Suprapubic skin (tissue), 4 donors: Measurements from ENCODE around the gene TMED10. TPM values are rescaled to one million over a fixed set of nuclear protein-coding genes. Genes with fewer than 3 reads are reported as not detected.

Experiments
- DNase-seq, 2 donors: peaks; one replicate each; pipeline ENCODE4 v3.0.0-alpha.2; 2019; ENCODE audit warnings: low spot score in 2 of 2
- H3K27ac ChIP-seq: fragments of 200-600 bp; sonication (generic); one replicate; pipeline ENCODE4 v1.5.1; 2019
- H3K27me3 ChIP-seq: fragments of 200-600 bp; sonication (generic); one replicate; pipeline ENCODE4 v1.5.1; 2019
- H3K36me3 ChIP-seq: fragments of 200-600 bp; sonication (generic); one replicate; pipeline ENCODE4 v1.5.1; 2019
- H3K4me1 ChIP-seq: fragments of 200-600 bp; sonication (generic); one replicate; pipeline ENCODE4 v1.5.1; 2019
- H3K4me3 ChIP-seq: fragments of 200-600 bp; sonication (generic); one replicate; pipeline ENCODE4 v1.5.1; 2019; ENCODE audit warnings: mild to moderate bottlenecking
- H3K9me3 ChIP-seq: fragments of 200-600 bp; sonication (generic); one replicate; pipeline ENCODE4 v1.5.1; 2019
- EP300 ChIP-seq: sonication (generic); formaldehyde crosslinking; IDR thresholded peaks from one replicate; pipeline ENCODE4 v1.6.1; 2017; ENCODE audit warnings: antibody characterized with exemption
- POLR2A ChIP-seq, 2 donors: fragments of 450-650 bp; IDR thresholded peaks; one replicate each; pipeline ENCODE4 v1.6.1; 2017; ENCODE audit warnings: antibody characterized with exemption in 2 of 2, mild to moderate bottlenecking in 2 of 2, moderate library complexity in 2 of 2
- POLR2AphosphoS5 ChIP-seq, 3 donors: sonication (generic); formaldehyde crosslinking; IDR thresholded peaks; one replicate each; pipeline ENCODE4 v1.6.1; 2017; ENCODE audit warnings: antibody characterized with exemption in 3 of 3
- WGBS: methylation state at CpG from one replicate; pipeline ENCODE4 v1.1.5; 2018; 5-methylcytosine and 5-hydroxymethylcytosine counted together
- total RNA-seq, 4 donors: library from RNA; depleted of rRNA; stranded (reverse); fragments of >200 nt; gene quantifications; one replicate each; pipeline ENCODE4 v1.1.0, GENCODE V29; 2016
- TF ChIP-seq, protein P1 (sequence below), 2 donors: fragments of 200-600 bp in 1 of 2; fragments of 450-650 bp in 1 of 2; sonication (generic) in 1 of 2; IDR thresholded peaks; one replicate each; pipeline ENCODE4 v1.5.1; 2016 to 2019; ENCODE audit warnings: antibody characterized with exemption in 2 of 2, mild to moderate bottlenecking in 1 of 2, moderate library complexity in 1 of 2

The TMED10 gene
- total RNA-seq, 4 donors from 2014 or later: 123 to 235 (median 198) TPM

DNA sequence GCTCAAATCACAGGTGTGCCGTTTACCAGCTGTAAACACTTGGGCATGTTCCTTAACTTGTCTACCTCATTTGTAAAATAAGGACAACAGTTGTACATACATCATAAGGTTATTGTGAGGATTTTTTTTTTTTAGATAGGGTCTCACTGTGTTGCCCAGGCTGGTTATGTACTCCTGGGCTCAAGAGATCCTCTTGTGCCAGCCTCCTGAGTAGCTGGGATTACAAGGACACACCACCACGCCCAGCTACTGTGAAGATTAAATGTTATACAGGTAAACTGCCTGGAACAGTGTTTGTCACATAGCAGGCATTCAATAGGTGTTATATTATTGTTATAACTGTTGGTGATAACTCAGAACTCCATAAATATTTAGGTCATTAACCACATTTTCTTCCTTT lies 12.7 kb downstream of the TMED10 start:
- no peak for DNase-seq
- Histone ChIP-seq H3K36me3 (no peaks in the 10 kb centered on the region), H3K27ac (no peak overlapping the region), H3K4me3 (no peak overlapping the region), H3K4me1 (peaks cover 42% of the 10 kb centered on the region), H3K27me3 (no peaks in the 10 kb centered on the region), H3K9me3 (no peaks in the 10 kb centered on the region)
- TF ChIP-seq POLR2AphosphoS5 (IDR thresholded peaks at IDR 0.05): no peak
- TF ChIP-seq, protein P1, sequence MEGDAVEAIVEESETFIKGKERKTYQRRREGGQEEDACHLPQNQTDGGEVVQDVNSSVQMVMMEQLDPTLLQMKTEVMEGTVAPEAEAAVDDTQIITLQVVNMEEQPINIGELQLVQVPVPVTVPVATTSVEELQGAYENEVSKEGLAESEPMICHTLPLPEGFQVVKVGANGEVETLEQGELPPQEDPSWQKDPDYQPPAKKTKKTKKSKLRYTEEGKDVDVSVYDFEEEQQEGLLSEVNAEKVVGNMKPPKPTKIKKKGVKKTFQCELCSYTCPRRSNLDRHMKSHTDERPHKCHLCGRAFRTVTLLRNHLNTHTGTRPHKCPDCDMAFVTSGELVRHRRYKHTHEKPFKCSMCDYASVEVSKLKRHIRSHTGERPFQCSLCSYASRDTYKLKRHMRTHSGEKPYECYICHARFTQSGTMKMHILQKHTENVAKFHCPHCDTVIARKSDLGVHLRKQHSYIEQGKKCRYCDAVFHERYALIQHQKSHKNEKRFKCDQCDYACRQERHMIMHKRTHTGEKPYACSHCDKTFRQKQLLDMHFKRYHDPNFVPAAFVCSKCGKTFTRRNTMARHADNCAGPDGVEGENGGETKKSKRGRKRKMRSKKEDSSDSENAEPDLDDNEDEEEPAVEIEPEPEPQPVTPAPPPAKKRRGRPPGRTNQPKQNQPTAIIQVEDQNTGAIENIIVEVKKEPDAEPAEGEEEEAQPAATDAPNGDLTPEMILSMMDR (IDR thresholded peaks at IDR 0.05): no peak
- TF ChIP-seq POLR2A (IDR thresholded peaks at IDR 0.05): no peak
- TF ChIP-seq EP300: no peak
- 93% methylated on average over 2 of the region's 2 CpGs for WGBS

DNA sequence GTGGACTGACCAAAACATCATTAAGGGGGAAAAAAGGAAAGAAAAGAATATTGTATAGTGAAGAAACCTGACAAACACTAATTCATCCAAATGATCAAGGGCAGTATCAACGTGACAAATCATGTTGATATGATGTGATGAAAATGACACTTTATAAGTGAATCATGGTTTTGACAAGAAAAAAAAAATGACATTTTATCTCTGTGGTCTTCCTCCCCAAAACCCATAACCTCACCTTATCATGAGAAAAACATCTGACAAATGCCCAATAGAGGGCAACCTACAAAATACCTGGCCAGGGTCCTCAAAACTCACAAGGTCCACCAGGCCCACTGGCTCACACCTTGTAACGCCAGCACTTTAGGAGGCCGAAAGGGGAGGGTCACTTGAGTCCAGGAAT lies 13.8 kb downstream of the TMED10 start:
- H3K36me3 ChIP-seq: peaks cover 3% of the 10 kb centered on the region
- no peak for TF ChIP-seq POLR2AphosphoS5 (IDR thresholded peaks at IDR 0.05)
- no peak overlapping the region for H3K4me3 ChIP-seq
- peaks cover 39% of the 10 kb centered on the region for H3K4me1 ChIP-seq
- H3K27ac ChIP-seq: no peak overlapping the region
- H3K27me3 ChIP-seq: no peaks in the 10 kb centered on the region
- no peak for DNase-seq
- WGBS: 75% methylated on average over 3 of the region's 3 CpGs
- no peaks in the 10 kb centered on the region for H3K9me3 ChIP-seq

DNA sequence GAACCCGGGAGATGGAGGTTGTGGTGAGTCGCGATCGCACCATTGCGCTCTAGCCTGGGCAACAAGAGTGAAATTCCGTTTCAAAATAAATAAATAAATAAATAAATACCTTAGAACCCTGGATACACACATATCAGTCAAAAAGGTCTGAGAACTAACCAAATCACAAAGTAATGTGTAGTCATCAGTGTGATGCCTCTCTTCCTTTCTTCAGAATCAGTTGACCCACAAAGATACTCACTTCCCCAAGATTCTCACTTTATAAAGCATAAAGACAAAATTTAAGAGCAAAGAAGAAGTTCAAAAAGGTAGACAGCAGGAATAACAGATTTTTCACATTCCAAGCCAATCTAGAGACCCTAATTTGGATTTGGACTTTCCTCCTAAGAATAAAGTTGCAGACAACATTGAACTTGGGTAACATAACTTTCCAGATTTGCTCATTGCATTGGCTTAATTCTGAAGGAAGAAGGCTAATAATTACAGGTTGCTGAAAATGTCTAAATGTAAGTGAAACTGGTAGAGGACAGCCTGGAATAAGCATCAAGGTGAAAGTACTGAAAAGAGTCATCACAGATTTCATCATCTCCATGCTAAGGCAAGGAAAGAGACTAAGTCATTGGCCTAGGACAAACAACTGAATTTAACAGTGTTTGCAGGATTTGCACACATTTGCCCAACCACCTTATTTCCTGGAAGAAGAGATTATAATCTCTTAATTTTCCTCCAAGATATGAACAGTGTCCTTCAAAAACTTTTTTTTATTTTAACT lies 17.4 kb downstream of the TMED10 start:
- no peaks in the 10 kb centered on the region for H3K27me3 ChIP-seq
- peaks cover 17% of the 10 kb centered on the region for H3K4me1 ChIP-seq
- WGBS: 96% methylated on average over 6 of the region's 6 CpGs
- H3K27ac ChIP-seq: no peak overlapping the region
- no peaks in the 10 kb centered on the region for H3K9me3 ChIP-seq
- TF ChIP-seq, protein P1 (IDR thresholded peaks at IDR 0.05): no peak
- H3K36me3 ChIP-seq: peaks cover 3% of the 10 kb centered on the region
- no peak overlapping the region for H3K4me3 ChIP-seq
- DNase-seq: no peak

DNA sequence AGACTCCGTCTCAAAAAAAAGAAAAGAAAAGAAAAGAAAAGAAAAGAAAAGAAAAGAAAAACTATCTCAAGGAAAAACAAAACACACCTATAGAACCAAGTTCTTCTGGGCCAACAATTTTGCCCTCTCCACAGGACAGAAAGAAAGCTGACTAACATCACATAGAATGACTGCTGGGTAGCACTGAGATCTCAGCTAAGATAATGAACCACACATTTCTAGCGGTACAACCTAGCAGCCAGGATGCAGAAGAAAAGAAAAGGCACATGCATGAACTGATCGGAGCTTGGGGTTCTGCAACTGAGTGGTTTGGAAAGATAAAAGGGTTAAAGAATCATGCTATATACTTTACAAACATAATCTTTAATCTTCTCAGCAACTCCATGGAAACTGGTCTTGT lies 19.5 kb downstream of the TMED10 start:
- H3K36me3 ChIP-seq: peaks cover 3% of the 10 kb centered on the region
- peaks cover 17% of the 10 kb centered on the region for H3K4me1 ChIP-seq
- WGBS: 78% methylated on average over 3 of the region's 3 CpGs
- no peak overlapping the region for H3K27ac ChIP-seq
- DNase-seq: no peak
- no peak overlapping the region for H3K4me3 ChIP-seq
- TF ChIP-seq EP300 (no peak), POLR2AphosphoS5 (IDR thresholded peaks at IDR 0.05) (no peak), POLR2A (IDR thresholded peaks at IDR 0.05) (no peak)
- TF ChIP-seq, protein P1 (IDR thresholded peaks at IDR 0.05): no peak
- no peaks in the 10 kb centered on the region for H3K9me3 ChIP-seq
- no peaks in the 10 kb centered on the region for H3K27me3 ChIP-seq

DNA sequence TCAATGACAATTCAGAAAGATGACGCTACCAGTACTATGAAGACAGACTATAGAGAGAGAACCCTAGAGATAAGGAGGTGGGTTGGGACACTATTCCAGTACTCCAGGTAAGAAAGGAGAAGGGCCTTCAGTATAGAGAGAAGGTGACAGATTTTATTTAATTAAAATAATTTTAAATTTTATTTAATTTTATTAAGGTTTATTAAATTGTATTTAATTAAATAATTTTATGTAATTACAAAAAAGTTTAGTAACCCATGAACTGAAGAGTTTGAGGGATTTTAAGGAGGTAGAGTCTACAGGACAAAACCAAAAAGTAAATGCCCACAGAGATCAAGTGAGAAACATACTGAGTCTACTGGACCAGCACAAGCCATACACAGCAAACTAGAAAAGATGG lies 20.3 kb downstream of the TMED10 start:
- WGBS: 89% methylated on average over 1 of the region's 1 CpG
- Histone ChIP-seq H3K36me3 (peaks cover 9% of the 10 kb centered on the region), H3K9me3 (no peaks in the 10 kb centered on the region), H3K27ac (no peak overlapping the region), H3K27me3 (no peaks in the 10 kb centered on the region), H3K4me3 (no peak overlapping the region), H3K4me1 (peaks cover 20% of the 10 kb centered on the region)
- no peak for DNase-seq
- TF ChIP-seq POLR2A (IDR thresholded peaks at IDR 0.05): no peak
- no peak for TF ChIP-seq POLR2AphosphoS5 (IDR thresholded peaks at IDR 0.05)
- no peak for TF ChIP-seq EP300
- TF ChIP-seq, protein P1 (IDR thresholded peaks at IDR 0.05): no peak

DNA sequence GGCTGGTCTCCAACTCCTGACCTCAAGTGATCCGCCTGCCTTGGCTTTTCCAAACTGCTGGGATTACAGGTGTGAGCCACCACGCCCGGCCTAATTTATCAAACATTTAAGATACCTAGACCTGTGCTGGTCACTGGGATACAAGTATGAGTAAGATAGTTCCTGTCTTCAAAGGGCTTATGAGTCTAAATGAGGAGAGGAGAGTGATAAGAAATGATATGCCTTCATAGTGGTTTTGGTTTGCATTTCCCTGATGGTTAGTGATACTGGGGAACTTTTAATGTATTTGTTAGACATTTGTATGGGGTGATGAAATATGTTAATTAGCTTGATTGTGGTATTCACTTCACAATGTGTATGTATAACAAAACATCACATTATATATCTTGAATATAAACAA lies 21.2 kb downstream of the TMED10 start:
- peaks cover 20% of the 10 kb centered on the region for H3K4me1 ChIP-seq
- peaks cover 9% of the 10 kb centered on the region for H3K36me3 ChIP-seq
- H3K27ac ChIP-seq: no peak overlapping the region
- 86% methylated on average over 3 of the region's 3 CpGs for whole genome bisulfite sequencing
- DNase-seq: no peak
- H3K4me3 ChIP-seq: no peak overlapping the region
- no peaks in the 10 kb centered on the region for H3K9me3 ChIP-seq
- no peak for TF ChIP-seq POLR2A (IDR thresholded peaks at IDR 0.05)
- TF ChIP-seq POLR2AphosphoS5 (IDR thresholded peaks at IDR 0.05): no peak
- TF ChIP-seq, protein P1 (IDR thresholded peaks at IDR 0.05): no peak
- TF ChIP-seq EP300: no peak
- H3K27me3 ChIP-seq: no peaks in the 10 kb centered on the region
